Uterus (tissue), 4 donors: ENCODE data around the gene ARSG. TPM values are rescaled to one million over a fixed set of nuclear protein-coding genes. Genes with fewer than 3 reads are reported as not detected.
"Not testable (repeated sequence)": the region's sequence is repeated elsewhere in the genome, so short reads cannot be mapped to it uniquely, and the experiment has no call there.

Experiments
- DNase-seq, 2 donors: peaks; one replicate each; pipeline ENCODE4 v3.0.0-alpha.2; 2019 to 2020
- H3K27ac ChIP-seq, 2 donors: fragments of 200-600 bp; sonication (generic); 1 replicate in 1 of 2; 2 replicates in 1 of 2; pipeline ENCODE4 v1.5.1; 2016 to 2018
- H3K27me3 ChIP-seq, 2 donors: fragments of 200-600 bp; sonication (generic); one replicate each; pipeline ENCODE4 v1.5.1; 2018 to 2019; ENCODE audit warnings: control low read depth in 1 of 2
- H3K36me3 ChIP-seq, 2 donors: fragments of 200-600 bp; sonication (generic); one replicate each; pipeline ENCODE4 v1.5.1; 2019; ENCODE audit warnings: control low read depth in 1 of 2
- H3K4me1 ChIP-seq, 2 donors: fragments of 200-600 bp; sonication (generic); one replicate each; pipeline ENCODE4 v1.5.1; 2018 to 2019; ENCODE audit warnings: control low read depth in 1 of 2
- H3K4me3 ChIP-seq, 2 donors: fragments of 200-600 bp; sonication (generic); 1 replicate in 1 of 2; 2 replicates in 1 of 2; pipeline ENCODE4 v1.5.1; 2018 to 2019; ENCODE audit warnings: mild to moderate bottlenecking in 1 of 2
- H3K9me3 ChIP-seq, 2 donors: fragments of 200-600 bp; sonication (generic); one replicate each; pipeline ENCODE4 v1.5.1; 2019; ENCODE audit warnings: control low read depth in 1 of 2
- CTCF ChIP-seq, 4 experiments: fragments of 200-600 bp in 2 of 4; fragments of 450-650 bp in 2 of 4; sonication (generic) in 2 of 4; IDR thresholded peaks; one replicate each; pipeline ENCODE4 v1.5.1; 2016 to 2019; ENCODE audit warnings: antibody characterized with exemption in 4 of 4, mild to moderate bottlenecking in 2 of 4, moderate library complexity in 1 of 4
- POLR2A ChIP-seq, 2 donors: fragments of 450-650 bp; IDR thresholded peaks; one replicate each; pipeline ENCODE4 v1.6.1; 2016; ENCODE audit warnings: antibody characterized with exemption in 2 of 2, mild to moderate bottlenecking in 1 of 2, moderate library complexity in 1 of 2
- intact Hi-C: fragments of 100-400 bp; cut with DNase I; formaldehyde crosslinking; loops from one replicate; pipeline ENCODE4 v1.15.1; 2023; ENCODE audit warnings: low total_unique reads
- total RNA-seq, 4 donors: library from RNA; depleted of rRNA in 3 of 4; stranded (reverse); fragments of >200 nt in 3 of 4; gene quantifications; one replicate each; pipeline versions ENCODE4 v1.1.0 to v1.2.4, GENCODE V29; 2014 to 2023
- donor health status: DM: yes; HTN: yes; CAD: no.

ARSG gene
- total RNA-seq, 4 donors from 2014 or later = 0.59 to 6.4 (median 5.7) TPM

GRCh38 chr17:68328676-68329075 lies 37.4 kb downstream of the ARSG start:
- Histone ChIP-seq H3K9me3 (peaks cover 0 to 10% of the 10 kb centered on the region in 2 donors), H3K27ac (no peak overlapping the region), H3K27me3 (no peaks in the 10 kb centered on the region), H3K4me1 (no peaks in the 10 kb centered on the region), H3K36me3 (no peaks in the 10 kb centered on the region), H3K4me3 (no peak overlapping the region)
- DNase-seq = no peak
- intact Hi-C loops = no loop called here
- TF ChIP-seq POLR2A (IDR thresholded peaks at IDR 0.05) = no peak
- TF ChIP-seq CTCF (IDR thresholded peaks at IDR 0.05) = no peak

- Histone ChIP-seq H3K36me3 (no peaks in the 10 kb centered on the region), H3K4me1 (no peaks in the 10 kb centered on the region), H3K4me3 (no peak overlapping the region), H3K27me3 (no peaks in the 10 kb centered on the region), H3K27ac (no peak overlapping the region), H3K9me3 (peaks cover 0 to 10% of the 10 kb centered on the region in 2 donors)
- intact Hi-C loops = no loop called here
- no peak for DNase-seq
- TF ChIP-seq CTCF (IDR thresholded peaks at IDR 0.05) (no peak), POLR2A (IDR thresholded peaks at IDR 0.05) (no peak)
Measured at GRCh38 chr17:68329331-68329730, 38.0 kb downstream of the ARSG start.

- H3K9me3 ChIP-seq, H3K27me3 ChIP-seq, H3K4me3 ChIP-seq, DNase-seq, H3K27ac ChIP-seq, H3K4me1 ChIP-seq, intact Hi-C loops, H3K36me3 ChIP-seq: not testable (repeated sequence)
Measured at GRCh38 chr17:68331932-68332331, 40.6 kb downstream of the ARSG start.

GRCh38 chr17:68334393-68334792 lies 43.1 kb downstream of the ARSG start:
- Histone ChIP-seq H3K27ac (no peak overlapping the region), H3K4me1 (no peaks in the 10 kb centered on the region), H3K27me3 (no peaks in the 10 kb centered on the region), H3K4me3 (no peak overlapping the region), H3K36me3 (no peaks in the 10 kb centered on the region), H3K9me3 (peaks cover 0 to 10% of the 10 kb centered on the region in 2 donors)
- intact Hi-C loops = no loop called here
- no peak for DNase-seq
- TF ChIP-seq CTCF (IDR thresholded peaks at IDR 0.05) = no peak
- TF ChIP-seq POLR2A (IDR thresholded peaks at IDR 0.05) = no peak

- no peak for TF ChIP-seq POLR2A (IDR thresholded peaks at IDR 0.05)
- no peak for TF ChIP-seq CTCF (IDR thresholded peaks at IDR 0.05)
- Histone ChIP-seq H3K27me3 (no peaks in the 10 kb centered on the region), H3K4me3 (no peak overlapping the region), H3K36me3 (no peaks in the 10 kb centered on the region), H3K9me3 (no peaks in the 10 kb centered on the region), H3K27ac (no peak overlapping the region), H3K4me1 (no peaks in the 10 kb centered on the region)
- intact Hi-C loops = no loop called here
- DNase-seq = no peak
Measured at GRCh38 chr17:68341482-68341881, 50.2 kb downstream of the ARSG start.

GRCh38 chr17:68343976-68344375 lies 52.7 kb downstream of the ARSG start:
- intact Hi-C loops = no loop called here
- H3K27ac ChIP-seq = no peak overlapping the region
- TF ChIP-seq POLR2A (IDR thresholded peaks at IDR 0.05) (no peak), CTCF (IDR thresholded peaks at IDR 0.05) (no peak)
- H3K36me3 ChIP-seq = no peaks in the 10 kb centered on the region
- DNase-seq = no peak
- H3K4me1 ChIP-seq = no peaks in the 10 kb centered on the region
- H3K27me3 ChIP-seq = no peaks in the 10 kb centered on the region
- no peak overlapping the region for H3K4me3 ChIP-seq
- no peaks in the 10 kb centered on the region for H3K9me3 ChIP-seq
